GM19351 (cell line): ENCODE results near the gene PEG3.

ENCODE experiments used
- ATAC-seq: cut with Tn5 transposase; IDR thresholded peaks from one replicate; pipeline ENCODE4 v1.9.1; 2021; ENCODE audit warnings: mild to moderate bottlenecking, moderate library complexity; ENCODE audit not compliant: unreplicated experiment

PEG3 gene

DNA sequence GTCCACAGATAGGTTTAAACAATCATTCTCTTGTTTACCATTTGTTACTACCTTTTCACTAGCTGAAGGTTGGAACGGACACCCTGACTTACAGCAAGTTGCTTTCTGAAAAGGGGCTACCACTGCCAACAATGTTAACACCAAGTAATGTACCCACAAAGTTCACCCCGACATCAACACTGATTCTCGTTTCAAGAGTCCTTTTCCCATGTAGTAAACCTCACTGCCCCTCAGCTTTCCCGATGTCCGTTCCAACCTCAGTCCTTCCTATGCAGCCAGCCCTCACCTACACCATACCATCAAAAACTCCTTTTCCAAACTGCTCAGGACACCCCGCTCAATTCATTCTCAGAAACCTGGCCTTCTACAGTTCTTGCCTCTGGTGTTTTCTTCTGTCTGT lies 29.0 kb downstream of the PEG3 start:
- no peak for ATAC-seq

DNA sequence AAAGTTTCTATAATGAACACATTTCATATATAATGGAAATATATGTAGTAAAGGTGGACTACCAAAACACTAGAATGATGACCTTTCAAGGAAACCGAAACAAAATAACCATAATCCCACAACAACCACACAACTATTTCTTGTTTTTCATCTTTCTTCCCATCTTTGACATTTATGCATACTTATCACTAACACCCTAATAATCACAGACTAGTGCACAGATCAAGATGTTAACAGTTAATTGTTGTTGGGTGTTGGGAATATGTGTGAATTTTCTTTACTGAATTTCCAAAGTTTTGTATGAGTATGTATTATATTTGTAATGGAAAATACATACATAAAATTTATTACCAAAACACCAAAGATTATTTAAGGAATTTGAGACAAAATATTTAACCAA lies 30.3 kb downstream of the PEG3 start:
- no peak for ATAC-seq

DNA sequence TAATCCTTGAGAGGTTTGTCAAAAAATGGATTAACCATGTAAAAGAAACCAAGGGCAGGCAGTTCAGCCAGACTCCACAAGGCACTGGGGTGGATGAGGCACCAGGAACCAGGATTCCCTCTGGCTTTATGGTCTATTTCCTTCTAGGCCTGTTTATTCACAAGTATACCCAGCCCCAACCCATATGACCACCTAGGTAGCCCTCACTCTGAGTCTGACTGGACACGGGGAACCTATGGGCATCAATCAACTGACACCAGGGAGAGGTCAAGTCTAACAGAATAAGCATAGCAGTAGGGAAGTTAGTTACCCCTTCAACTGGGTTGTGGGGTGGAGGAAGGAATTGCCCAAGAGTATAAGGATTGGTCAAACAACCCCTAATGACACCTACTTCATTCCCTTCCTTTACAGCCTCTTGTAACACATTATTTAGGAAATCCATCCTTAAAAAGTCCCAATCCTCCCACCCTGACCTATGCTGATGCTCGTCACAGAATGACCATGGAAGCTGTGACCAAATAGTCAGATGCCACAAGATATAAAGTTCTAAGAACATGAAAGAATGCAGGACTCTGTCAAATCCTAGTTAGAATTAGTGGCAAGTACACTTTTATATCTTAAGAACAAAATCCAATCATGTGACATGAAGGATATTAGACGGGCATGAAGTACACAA lies 31.7 kb downstream of the PEG3 start:
- ATAC-seq: no peak

DNA sequence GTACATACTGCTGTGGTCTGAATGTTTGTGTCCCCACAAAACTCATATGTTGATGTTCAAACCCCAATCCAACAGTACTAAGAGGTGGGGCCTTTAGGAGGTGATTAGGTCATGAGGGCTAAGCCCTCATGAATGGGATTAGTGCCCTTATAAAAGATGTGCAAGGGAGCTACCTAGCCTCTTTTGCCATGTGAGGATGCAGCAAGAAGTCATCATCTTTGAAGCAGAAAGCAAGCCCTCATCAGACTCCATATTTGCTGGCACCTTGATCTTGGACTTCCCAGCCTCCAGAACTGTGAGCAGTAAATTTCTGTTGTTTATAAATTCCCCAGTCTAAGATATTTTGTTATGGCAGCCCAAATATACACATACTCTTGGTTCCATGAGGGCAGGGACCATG lies 33.9 kb downstream of the PEG3 start:
- no peak for ATAC-seq
